ENCODE data around the gene ZC3H7B. TPM values are rescaled to one million over a fixed set of nuclear protein-coding genes. Genes with fewer than 3 reads are reported as not detected.

The ZC3H7B gene
- total RNA-seq, 1 experiment from 2014 or later, result 42.0 TPM

- Histone ChIP-seq H3K79me2 (ENCODE audit: insufficient read depth, low read length) (no peaks in the 10 kb centered on the region), H2AFZ (ENCODE audit: low read depth, low read length, poor library complexity, severe bottlenecking) (no peak overlapping the region), H3K4me1 (ENCODE audit: control insufficient read depth in 1 of 2, insufficient read depth in 2 of 2, low read length in 2 of 2) (peaks cover 17 to 26% of the 10 kb centered on the region in 2 experiments), H3K9me3 (ENCODE audit: control insufficient read depth in 1 of 2, insufficient read depth in 1 of 2, low read depth in 1 of 2, low read length in 2 of 2) (no peaks in the 10 kb centered on the region), H3K9me2 (ENCODE audit: insufficient read depth) (no peaks in the 10 kb centered on the region), H3K9ac (ENCODE audit: low read length) (no peak overlapping the region), H3K36me3 (ENCODE audit: control insufficient read depth in 1 of 2, insufficient read depth in 2 of 2, low read length in 2 of 2) (no peaks in the 10 kb centered on the region), H3K27ac (ENCODE audit: low read depth, low read length) (no peak overlapping the region), H3K27me3 (ENCODE audit: insufficient read depth, low read length) (no peaks in the 10 kb centered on the region), H4K20me1 (ENCODE audit: insufficient read depth) (no peaks in the 10 kb centered on the region), H3K4me3 (replicated peaks in 1 of 2; ENCODE audit: low read depth in 1 of 2, low read length in 2 of 2) (no peak overlapping the region), H3K4me2 (ENCODE audit: low read length) (no peak overlapping the region)
- POLR2A ChIA-PET, result interaction anchor here (0.8 kb wide), 1 partner anchor 16 kb away, joined by 3 read pairs; the partner anchor contains the start of gene TEF
- CTCF ChIA-PET, result no interaction called here
- RAD21 ChIA-PET (ENCODE audit: low non-redundant PET in 1 of 2, low total read pairs in 2 of 2, uncharacterized antibody in 2 of 2, unreplicated experiment in 2 of 2), result no interaction called here
- intact Hi-C loops (cut with micrococcal nuclease), result no loop called here
- no TSS peak for BruUV-seq (replicated peaks)
- no peak for DNase-seq (ENCODE audit: low read depth, low spot score)
- TF ChIP-seq ELF1 (IDR thresholded peaks at IDR 0.05; ENCODE audit: borderline replicate concordance, low read depth) (no peak), MAX (IDR thresholded peaks at IDR 0.05) (no peak), SRF (IDR thresholded peaks at IDR 0.05; ENCODE audit: low read depth) (no peak), CBX3 (IDR thresholded peaks at IDR 0.05; ENCODE audit: low read depth) (no peak), ATF3 (IDR thresholded peaks at IDR 0.05) (no peak), POLR2AphosphoS5 (IDR thresholded peaks at IDR 0.05; ENCODE audit: low read depth, low read length) (no peak), EZH2 (IDR thresholded peaks at IDR 0.05) (no peak), TCF7L2 (IDR thresholded peaks at IDR 0.05; ENCODE audit: borderline replicate concordance, extremely low read depth, insufficient read depth, insufficient read length) (no peak), EGR1 (IDR thresholded peaks at IDR 0.05; ENCODE audit: low read depth) (no peak), JUND (IDR thresholded peaks at IDR 0.05) (no peak), YY1 (IDR thresholded peaks at IDR 0.05; ENCODE audit: extremely low read depth, insufficient replicate concordance, low read depth, low read length) (no peak), ZNF274 (IDR thresholded peaks at IDR 0.05; ENCODE audit: low read depth, low read length) (no peak), EZH2phosphoT487 (IDR thresholded peaks at IDR 0.05; ENCODE audit: borderline replicate concordance) (no peak), POLR2A (IDR thresholded peaks at IDR 0.05; ENCODE audit: borderline replicate concordance, extremely low read depth, insufficient read depth, insufficient read length) (no peak), ZFX (IDR thresholded peaks at IDR 0.05) (no peak)
- no peak for ATAC-seq
Measured at GRCh38 chr22:41364955-41365354, 63.6 kb downstream of the ZC3H7B start.

Data from HCT116 (cell line).